ENCODE results near the gene RASSF5.
"Not testable (repeated sequence)": the region's sequence is repeated elsewhere in the genome, so short reads cannot be mapped to it uniquely, and the experiment has no call there.

Gene RASSF5

GRCh38 chr1:206482611-206483010 lies 24.7 kb upstream of the RASSF5 start:
- DNase-seq (ENCODE audit: low read depth, low spot score) = no peak
- H3K9ac ChIP-seq (ENCODE audit: insufficient read length, low read depth) = no peak overlapping the region
- no peak overlapping the region for H3K4me3 ChIP-seq (ENCODE audit: insufficient read length, low read depth)
- H3K27me3 ChIP-seq (ENCODE audit: insufficient read depth, insufficient read length) = no peaks in the 10 kb centered on the region
- peaks cover 66% of the 10 kb centered on the region for H3K36me3 ChIP-seq (ENCODE audit: insufficient read depth, insufficient read length, low read length)
- no peaks in the 10 kb centered on the region; the same call in 1 of the 2 replicates for H3K9me3 ChIP-seq (ENCODE audit: insufficient read depth, low read length)
- TF ChIP-seq ZNF274 (IDR thresholded peaks at IDR 0.05; ENCODE audit: low read depth, low read length) (no peak), YY1 (IDR thresholded peaks at IDR 0.05; ENCODE audit: insufficient read depth, insufficient read length) (no peak)
- peaks cover 10% of the 10 kb centered on the region for H3K4me1 ChIP-seq (ENCODE audit: insufficient read depth, insufficient read length)

GRCh38 chr1:206483864-206484263 lies 23.5 kb upstream of the RASSF5 start:
- peaks cover 60% of the 10 kb centered on the region for H3K36me3 ChIP-seq (ENCODE audit: insufficient read depth, insufficient read length, low read length)
- H3K4me3 ChIP-seq (ENCODE audit: insufficient read length, low read depth); H3K27me3 ChIP-seq (ENCODE audit: insufficient read depth, insufficient read length); DNase-seq (ENCODE audit: low read depth, low spot score); H3K4me1 ChIP-seq (ENCODE audit: insufficient read depth, insufficient read length); H3K9ac ChIP-seq (ENCODE audit: insufficient read length, low read depth); H3K9me3 ChIP-seq (ENCODE audit: insufficient read depth, low read length): not testable (repeated sequence)

GRCh38 chr1:206484901-206485300 lies 22.4 kb upstream of the RASSF5 start:
- no peak for DNase-seq (ENCODE audit: low read depth, low spot score)
- no peaks in the 10 kb centered on the region for H3K9me3 ChIP-seq (ENCODE audit: insufficient read depth, low read length)
- H3K9ac ChIP-seq (ENCODE audit: insufficient read length, low read depth) = no peak overlapping the region
- peaks cover 6% of the 10 kb centered on the region for H3K4me1 ChIP-seq (ENCODE audit: insufficient read depth, insufficient read length)
- H3K4me3 ChIP-seq (ENCODE audit: insufficient read length, low read depth) = no peak overlapping the region
- TF ChIP-seq SUZ12 (IDR thresholded peaks at IDR 0.05; ENCODE audit: extremely low read depth, insufficient read depth, insufficient read length) = no peak
- TF ChIP-seq YY1 (IDR thresholded peaks at IDR 0.05; ENCODE audit: insufficient read depth, insufficient read length) = no peak
- no peak for TF ChIP-seq ZNF274 (IDR thresholded peaks at IDR 0.05; ENCODE audit: low read depth, low read length)
- peaks cover 51% of the 10 kb centered on the region for H3K36me3 ChIP-seq (ENCODE audit: insufficient read depth, insufficient read length, low read length)
- H3K27me3 ChIP-seq (ENCODE audit: insufficient read depth, insufficient read length) = no peaks in the 10 kb centered on the region

DNA sequence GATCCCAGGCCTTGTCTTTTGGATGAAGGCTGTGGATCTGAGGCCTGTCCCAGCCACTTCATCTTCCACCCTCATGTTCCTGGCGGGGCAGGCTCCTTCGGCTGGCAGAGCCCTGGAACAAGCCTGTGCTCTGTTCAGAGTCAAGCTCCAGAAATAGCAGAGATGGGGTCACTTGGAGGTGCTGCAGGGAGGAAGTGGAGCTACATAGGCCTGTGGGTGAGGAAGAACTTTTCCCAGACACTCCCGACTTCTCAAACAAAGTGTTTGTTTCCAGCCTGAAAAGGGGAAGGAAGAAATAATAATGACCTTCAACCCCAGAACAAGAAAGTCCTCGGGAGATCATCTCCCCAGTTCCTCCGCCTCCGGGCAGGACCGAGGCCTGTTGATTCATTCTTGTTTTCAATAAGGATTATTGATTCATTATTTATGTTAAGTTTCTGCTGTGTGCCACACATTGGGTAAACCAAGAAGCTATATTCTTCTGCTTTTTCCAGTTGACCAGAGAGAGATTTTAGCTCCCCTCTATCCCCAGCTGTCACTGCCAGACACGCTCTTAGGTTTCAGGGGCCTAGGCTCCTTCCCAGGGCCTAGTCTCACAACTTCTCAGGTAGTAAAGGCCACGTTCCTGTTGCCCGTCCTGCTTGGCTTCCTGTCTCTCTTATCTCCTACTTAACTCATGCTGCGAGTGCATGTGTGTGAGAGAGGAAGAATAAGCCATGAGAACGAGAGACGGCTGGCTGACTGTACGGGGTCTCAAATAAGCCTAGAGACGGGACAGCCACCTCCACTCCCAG lies 20.1 kb upstream of the RASSF5 start:
- Histone ChIP-seq H3K9me3 (ENCODE audit: insufficient read depth, low read length) (no peaks in the 10 kb centered on the region), H3K36me3 (ENCODE audit: insufficient read depth, insufficient read length, low read length) (peaks cover 58% of the 10 kb centered on the region), H3K9ac (ENCODE audit: insufficient read length, low read depth) (no peak overlapping the region), H3K4me3 (ENCODE audit: insufficient read length, low read depth) (no peak overlapping the region), H3K4me1 (ENCODE audit: insufficient read depth, insufficient read length) (peaks cover 7% of the 10 kb centered on the region), H3K27me3 (ENCODE audit: insufficient read depth, insufficient read length) (no peaks in the 10 kb centered on the region)
- no peak for DNase-seq (ENCODE audit: low read depth, low spot score)
- TF ChIP-seq YY1 (IDR thresholded peaks at IDR 0.05; ENCODE audit: insufficient read depth, insufficient read length) (no peak), SUZ12 (IDR thresholded peaks at IDR 0.05; ENCODE audit: extremely low read depth, insufficient read depth, insufficient read length) (no peak), ZNF274 (IDR thresholded peaks at IDR 0.05; ENCODE audit: low read depth, low read length) (no peak)

DNA sequence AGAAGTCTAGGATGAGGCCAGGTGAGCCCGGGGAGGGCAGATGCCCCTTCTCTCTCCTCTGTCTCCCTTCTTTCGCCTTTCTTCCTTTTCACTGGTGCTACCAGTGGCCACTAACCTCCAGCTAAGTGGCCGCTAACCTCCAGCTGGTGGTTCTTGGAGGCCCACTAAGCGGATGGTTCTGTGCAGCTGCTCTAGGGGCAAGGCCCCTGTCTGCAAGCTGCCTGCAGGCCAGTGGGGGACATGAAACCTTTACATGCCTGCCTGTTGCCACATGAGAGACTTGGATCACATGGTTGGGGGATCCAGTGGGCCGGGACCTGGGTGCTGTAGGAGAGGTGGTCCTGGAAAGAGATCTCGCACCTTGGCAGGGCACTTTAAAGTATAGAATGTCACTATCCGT lies 19.4 kb upstream of the RASSF5 start:
- Histone ChIP-seq H3K36me3 (ENCODE audit: insufficient read depth, insufficient read length, low read length) (peaks cover 58% of the 10 kb centered on the region), H3K4me3 (ENCODE audit: insufficient read length, low read depth) (no peak overlapping the region), H3K9me3 (ENCODE audit: insufficient read depth, low read length) (no peaks in the 10 kb centered on the region), H3K27me3 (ENCODE audit: insufficient read depth, insufficient read length) (no peaks in the 10 kb centered on the region), H3K9ac (ENCODE audit: insufficient read length, low read depth) (no peak overlapping the region), H3K4me1 (ENCODE audit: insufficient read depth, insufficient read length) (peaks cover 7% of the 10 kb centered on the region)
- no peak for DNase-seq (ENCODE audit: low read depth, low spot score)
- TF ChIP-seq ZNF274 (IDR thresholded peaks at IDR 0.05; ENCODE audit: low read depth, low read length) (no peak), SUZ12 (IDR thresholded peaks at IDR 0.05; ENCODE audit: extremely low read depth, insufficient read depth, insufficient read length) (no peak), YY1 (IDR thresholded peaks at IDR 0.05; ENCODE audit: insufficient read depth, insufficient read length) (no peak)

- no peak overlapping the region for H3K9ac ChIP-seq (ENCODE audit: insufficient read length, low read depth)
- TF ChIP-seq SUZ12 (IDR thresholded peaks at IDR 0.05; ENCODE audit: extremely low read depth, insufficient read depth, insufficient read length) (no peak), ZNF274 (IDR thresholded peaks at IDR 0.05; ENCODE audit: low read depth, low read length) (no peak), YY1 (IDR thresholded peaks at IDR 0.05; ENCODE audit: insufficient read depth, insufficient read length) (no peak)
- H3K4me1 ChIP-seq (ENCODE audit: insufficient read depth, insufficient read length) = peaks cover 7% of the 10 kb centered on the region
- no peak for DNase-seq (ENCODE audit: low read depth, low spot score)
- H3K4me3 ChIP-seq (ENCODE audit: insufficient read length, low read depth) = no peak overlapping the region
- H3K36me3 ChIP-seq (ENCODE audit: insufficient read depth, insufficient read length, low read length) = peaks cover 57% of the 10 kb centered on the region
- no peaks in the 10 kb centered on the region for H3K9me3 ChIP-seq (ENCODE audit: insufficient read depth, low read length)
- H3K27me3 ChIP-seq (ENCODE audit: insufficient read depth, insufficient read length) = no peaks in the 10 kb centered on the region
These were observed 18.9 kb upstream of the RASSF5 start for GRCh38 chr1:206488466-206488865.

DNA sequence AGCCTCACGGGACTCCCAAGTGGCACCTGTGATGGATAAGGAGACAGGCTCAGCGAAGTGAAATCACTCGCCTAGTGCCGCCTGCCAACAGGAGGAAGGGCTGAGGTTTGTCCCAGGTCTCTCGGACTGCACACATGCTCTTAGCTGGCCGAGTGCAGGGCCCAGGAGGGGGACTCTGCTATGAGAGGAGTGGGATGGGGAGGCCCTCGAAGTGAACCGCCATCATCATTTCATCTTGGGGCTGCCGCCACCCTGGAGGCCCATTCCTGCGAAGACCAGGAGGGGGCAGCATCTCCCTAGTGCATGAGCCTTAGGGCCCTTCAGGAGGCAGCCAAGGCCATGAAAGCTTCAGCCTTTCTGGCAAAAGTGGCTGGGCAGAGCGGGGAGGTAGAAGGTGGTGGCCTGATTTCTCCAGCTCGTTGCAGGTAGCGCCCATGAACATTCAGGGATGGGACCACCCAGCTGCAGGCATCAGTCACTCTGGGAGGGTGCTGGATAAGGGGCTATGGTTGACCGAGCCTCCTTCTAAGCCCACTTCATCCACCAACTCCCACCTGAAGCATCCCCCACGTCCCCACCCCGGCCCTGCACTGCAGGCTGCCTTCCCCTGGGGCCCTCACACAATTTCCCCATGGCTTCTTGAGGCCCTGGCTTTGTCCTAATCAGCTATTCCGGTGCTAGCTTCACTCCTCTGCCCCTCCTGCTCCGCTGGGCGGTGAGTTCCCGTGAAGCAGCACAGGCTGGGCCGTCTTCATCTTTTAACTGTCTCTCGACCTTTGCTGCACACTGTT lies 17.2 kb upstream of the RASSF5 start:
- Histone ChIP-seq H3K4me1 (ENCODE audit: insufficient read depth, insufficient read length) (peaks cover 7% of the 10 kb centered on the region), H3K9ac (ENCODE audit: insufficient read length, low read depth) (peak overlapping the region; percentile 52), H3K27me3 (ENCODE audit: insufficient read depth, insufficient read length) (no peaks in the 10 kb centered on the region), H3K9me3 (ENCODE audit: insufficient read depth, low read length) (no peaks in the 10 kb centered on the region), H3K36me3 (ENCODE audit: insufficient read depth, insufficient read length, low read length) (peaks cover 54% of the 10 kb centered on the region), H3K4me3 (ENCODE audit: insufficient read length, low read depth) (no peak overlapping the region)
- TF ChIP-seq ZNF274 (IDR thresholded peaks at IDR 0.05; ENCODE audit: low read depth, low read length) (no peak), SUZ12 (IDR thresholded peaks at IDR 0.05; ENCODE audit: extremely low read depth, insufficient read depth, insufficient read length) (no peak), YY1 (IDR thresholded peaks at IDR 0.05; ENCODE audit: insufficient read depth, insufficient read length) (no peak)
- DNase-seq (ENCODE audit: low read depth, low spot score) = peak; percentile 82
